DMS153 (cell line): ENCODE results near the gene PLEKHM3.

Experiments
- DNase-seq: peaks from one replicate; lab custom pipeline; 2025; lab: John Stamatoyannopoulos, UW

Gene PLEKHM3

GRCh38 chr2:207787800-207788199 is 237.5 kb downstream of the PLEKHM3 start:
- DNase-seq, result no peak

- no peak for DNase-seq
Measured at GRCh38 chr2:207787017-207787416, 238.3 kb downstream of the PLEKHM3 start.

- no peak for DNase-seq
Measured at GRCh38 chr2:207784898-207785297, 240.4 kb downstream of the PLEKHM3 start.

- no peak for DNase-seq
Measured at GRCh38 chr2:207783514-207783913, 241.8 kb downstream of the PLEKHM3 start.

GRCh38 chr2:207782238-207783030 is 242.9 kb downstream of the PLEKHM3 start:
- peak; percentile 18 for DNase-seq

GRCh38 chr2:207779523-207779922 is 245.8 kb downstream of the PLEKHM3 start:
- DNase-seq, result no peak

- DNase-seq, result no peak
Measured at GRCh38 chr2:207778298-207778882, 246.9 kb downstream of the PLEKHM3 start.

- DNase-seq, result no peak
Measured at GRCh38 chr2:207777124-207777523, 248.2 kb downstream of the PLEKHM3 start.

- DNase-seq, result no peak
Measured at GRCh38 chr2:207775473-207775872, 249.9 kb downstream of the PLEKHM3 start.

GRCh38 chr2:207772844-207773205 is 252.5 kb downstream of the PLEKHM3 start:
- DNase-seq, result no peak

GRCh38 chr2:207772081-207772843 is 253.1 kb downstream of the PLEKHM3 start:
- no peak for DNase-seq

- DNase-seq, result no peak
Measured at GRCh38 chr2:207771421-207771820, 253.9 kb downstream of the PLEKHM3 start.
